Activated CD8-positive, alpha-beta T cell treated with anti-CD3 and anti-CD28 coated beads for 36 hours (primary cell): ENCODE results near the gene SUB1. TPM values are rescaled to one million over a fixed set of nuclear protein-coding genes. Genes with fewer than 3 reads are reported as not detected.
"Not testable (repeated sequence)": the region's sequence is repeated elsewhere in the genome, so short reads cannot be mapped to it uniquely, and the experiment has no call there.

Source experiments
- ATAC-seq: fragments of 200-7000 bp; cut with Tn5 transposase; one replicate; pipeline ENCODE4 v1.10.0; 2021; ENCODE audit warnings: mild to moderate bottlenecking, moderate library complexity
- CTCF ChIA-PET: fragments of 350-600 bp; sonication (Branson Sonifier 250); formaldehyde crosslinking; loops from one replicate; lab custom pipeline; 2021; ENCODE audit warnings: antibody characterized with exemption; lab: Charles Lee
- POLR2A ChIA-PET: fragments of 350-600 bp; sonication (Branson Sonifier 250); formaldehyde crosslinking; loops from one replicate; lab custom pipeline; 2021; ENCODE audit warnings: antibody characterized with exemption; lab: Charles Lee
- DNase-seq: peaks from one replicate; pipeline ENCODE4 v3.0.0-alpha.2; 2020
- H3K27ac Mint-ChIP-seq: one replicate; pipeline ENCODE4 v1.8.0; 2021; ENCODE audit warnings: mild to moderate bottlenecking, mixed read lengths
- H3K27me3 Mint-ChIP-seq: one replicate; pipeline ENCODE4 v1.8.0; 2021; ENCODE audit warnings: mixed read lengths
- H3K36me3 Mint-ChIP-seq: one replicate; pipeline ENCODE4 v1.8.0; 2021; ENCODE audit warnings: low read depth, mixed read lengths
- H3K4me1 Mint-ChIP-seq: one replicate; pipeline ENCODE4 v1.8.0; 2021; ENCODE audit warnings: low read depth, mixed read lengths
- H3K4me3 Mint-ChIP-seq: one replicate; pipeline ENCODE4 v1.8.0; 2021; ENCODE audit warnings: mild to moderate bottlenecking, moderate library complexity, mixed read lengths
- H3K9me3 Mint-ChIP-seq: one replicate; pipeline ENCODE4 v1.8.0; 2021; ENCODE audit warnings: mixed read lengths
- CTCF ChIP-seq: fragments of 200-600 bp; IDR thresholded peaks from one replicate; pipeline ENCODE4 v1.8.0; 2022; ENCODE audit warnings: antibody characterized with exemption, mild to moderate bottlenecking
- intact Hi-C: fragments of 100-400 bp; cut with micrococcal nuclease; formaldehyde crosslinking; loops from one replicate; pipeline ENCODE4 v1.10.0; 2022
- total RNA-seq, 2 experiments: library from RNA; stranded (reverse); gene quantifications; one replicate each; pipeline ENCODE4 v1.2.3, GENCODE V29; 2021

SUB1 gene
- total RNA-seq, 2 experiments from 2014 or later, result 403 to 431 TPM

- Mint-ChIP-seq H3K4me3 (no peak overlapping the region), H3K36me3 (no peaks in the 10 kb centered on the region), H3K27me3 (no peaks in the 10 kb centered on the region), H3K27ac (no peak overlapping the region), H3K9me3 (no peaks in the 10 kb centered on the region), H3K4me1 (no peaks in the 10 kb centered on the region)
- POLR2A ChIA-PET, result no interaction called here
- DNase-seq, result no peak
- CTCF ChIA-PET, result no interaction called here
- TF ChIP-seq CTCF, result no peak
- no peak for ATAC-seq
- intact Hi-C loops, result no loop called here
Observed at GRCh38 chr5:32565145-32565544, 20.2 kb upstream of the SUB1 start.

- no peaks in the 10 kb centered on the region for H3K36me3 Mint-ChIP-seq
- CTCF ChIA-PET, result no interaction called here
- no peak for TF ChIP-seq CTCF
- ATAC-seq, result no peak
- POLR2A ChIA-PET, result interaction anchor here (1.0 kb wide), 1 partner anchor 25 kb away, joined by 3 read pairs; no protein-coding TSS in a partner anchor
- no peaks in the 10 kb centered on the region for H3K4me1 Mint-ChIP-seq
- H3K27ac Mint-ChIP-seq, result no peak overlapping the region
- no peaks in the 10 kb centered on the region for H3K9me3 Mint-ChIP-seq
- DNase-seq, result no peak
- intact Hi-C loops, result no loop called here
- H3K4me3 Mint-ChIP-seq, result no peak overlapping the region
- H3K27me3 Mint-ChIP-seq, result no peaks in the 10 kb centered on the region
Observed at GRCh38 chr5:32566319-32567111, 18.8 kb upstream of the SUB1 start.

- no peak overlapping the region for H3K27ac Mint-ChIP-seq
- ATAC-seq, result no peak
- H3K36me3 Mint-ChIP-seq, result no peaks in the 10 kb centered on the region
- H3K9me3 Mint-ChIP-seq, result no peaks in the 10 kb centered on the region
- intact Hi-C loops, result no loop called here
- CTCF ChIA-PET, result interaction anchor here (1.1 kb wide), 1 partner anchor 19 kb away, joined by 4 read pairs; no protein-coding TSS in a partner anchor
- H3K4me3 Mint-ChIP-seq, result no peak overlapping the region
- H3K4me1 Mint-ChIP-seq, result no peaks in the 10 kb centered on the region
- TF ChIP-seq CTCF, result no peak
- POLR2A ChIA-PET, result interaction anchor here (0.7 to 1.3 kb wide), 3 partner anchors 41 to 71 kb away, joined by 3 to 4 read pairs (median 3); no protein-coding TSS in a partner anchor
- DNase-seq, result no peak
- no peaks in the 10 kb centered on the region for H3K27me3 Mint-ChIP-seq
Observed at GRCh38 chr5:32571128-32571527, 14.2 kb upstream of the SUB1 start.

GRCh38 chr5:32572778-32573480, 12.4 kb upstream of the SUB1 start:
- ChIA-PET CTCF (interaction anchor here (1.3 kb wide), 1 partner anchor 17 kb away, joined by 4 read pairs; no protein-coding TSS in a partner anchor), POLR2A (no interaction called here)
- intact Hi-C loops, result no loop called here
- Mint-ChIP-seq H3K4me3 (no peak overlapping the region), H3K36me3 (no peaks in the 10 kb centered on the region), H3K27me3 (no peaks in the 10 kb centered on the region), H3K27ac (no peak overlapping the region), H3K9me3 (no peaks in the 10 kb centered on the region), H3K4me1 (no peaks in the 10 kb centered on the region)
- ATAC-seq (no peak), DNase-seq (no peak)
- no peak for TF ChIP-seq CTCF

GRCh38 chr5:32573481-32573854, 11.9 kb upstream of the SUB1 start:
- DNase-seq, H3K4me1 Mint-ChIP-seq, H3K27ac Mint-ChIP-seq, POLR2A ChIA-PET, intact Hi-C loops, ATAC-seq, H3K36me3 Mint-ChIP-seq, H3K9me3 Mint-ChIP-seq, H3K4me3 Mint-ChIP-seq, H3K27me3 Mint-ChIP-seq: not testable (repeated sequence)
- CTCF ChIA-PET, result interaction anchor here (1.3 kb wide), 1 partner anchor 17 kb away, joined by 4 read pairs; no protein-coding TSS in a partner anchor
